Smooth muscle cell (in vitro differentiated cells): Measurements from ENCODE around the gene ZBTB40. TPM values are rescaled to one million over a fixed set of nuclear protein-coding genes. Genes with fewer than 3 reads are reported as not detected.

ENCODE experiments used
- DNase-seq: peaks from one replicate; lab custom pipeline; 2025; ENCODE audit not compliant: unreplicated experiment; lab: John Stamatoyannopoulos, UW
- H2AFZ ChIP-seq: fragments of 200-600 bp; sonication (generic); 2 replicates; pipeline ENCODE4 v1.6.0; 2016; ENCODE audit warnings: antibody characterized with exemption, low read depth, mild to moderate bottlenecking
- H3F3A ChIP-seq: fragments of 200-600 bp; sonication (generic); 2 replicates; pipeline ENCODE4 v1.6.0; 2017; ENCODE audit warnings: antibody characterized with exemption, low read depth
- H3K27ac ChIP-seq: fragments of 200-600 bp; sonication (generic); 2 replicates; pipeline ENCODE4 v1.5.1; 2016; ENCODE audit warnings: low read depth, mild to moderate bottlenecking
- H3K27me3 ChIP-seq: fragments of 200-600 bp; sonication (generic); 2 replicates; pipeline ENCODE4 v1.6.1; 2016; ENCODE audit warnings: low read depth, mild to moderate bottlenecking
- H3K36me3 ChIP-seq: fragments of 200-600 bp; sonication (generic); 2 replicates; pipeline ENCODE4 v1.5.1; 2016; ENCODE audit warnings: low read depth
- H3K4me1 ChIP-seq: fragments of 200-600 bp; sonication (generic); 2 replicates; pipeline ENCODE4 v1.5.1; 2016; ENCODE audit warnings: low read depth
- H3K4me2 ChIP-seq: fragments of 200-600 bp; sonication (generic); 2 replicates; pipeline ENCODE4 v1.6.0; 2016; ENCODE audit warnings: mild to moderate bottlenecking
- H3K4me3 ChIP-seq: fragments of 200-600 bp; sonication (generic); 2 replicates; pipeline ENCODE4 v1.5.1; 2016; ENCODE audit warnings: mild to moderate bottlenecking
- H3K79me2 ChIP-seq: fragments of 200-600 bp; sonication (generic); 2 replicates; pipeline ENCODE4 v1.6.0; 2016; ENCODE audit warnings: low read depth, mild to moderate bottlenecking
- H3K9ac ChIP-seq: fragments of 200-600 bp; sonication (generic); 2 replicates; pipeline ENCODE4 v1.6.0; 2016; ENCODE audit warnings: low read depth
- H3K9me3 ChIP-seq: fragments of 200-600 bp; sonication (generic); replicated peaks from 2 replicates; pipeline ENCODE4 v1.5.1; 2016; ENCODE audit warnings: low read depth
- H4K20me1 ChIP-seq: fragments of 200-600 bp; sonication (generic); 2 replicates; pipeline ENCODE4 v1.6.0; 2016; ENCODE audit warnings: low read depth
- WGBS: methylation state at CpG from one replicate; pipeline ENCODE4 v1.1.7; 2016; ENCODE audit warnings: low lambda C conversion rate; 5-methylcytosine and 5-hydroxymethylcytosine counted together
- polyA plus RNA-seq: library from polyadenylated mRNA; unstranded; fragments of >200 nt; fragmentation: Nextera tagmentation; extraction: Ambion mirVana; gene quantifications from 2 replicates; pipeline ENCODE4 v1.2.1, GENCODE V29; 2016
- total RNA-seq: library from RNA; depleted of rRNA; stranded (reverse); fragments of >200 nt; gene quantifications from 2 replicates; pipeline ENCODE4 v1.2.3, GENCODE V29; 2014
- TF ChIP-seq, protein P1 (sequence below): fragments of 200-600 bp; sonication (generic); IDR thresholded peaks from 2 replicates; pipeline ENCODE4 v1.5.1; 2017; ENCODE audit warnings: borderline replicate concordance, mild to moderate bottlenecking, antibody characterized with exemption; ENCODE audit not compliant: insufficient read depth, poor library complexity, severe bottlenecking

The ZBTB40 gene
- total and polyA plus RNA-seq, 2 experiments from 2014 or later = 4.1 to 14.6 TPM

- H3K27me3 ChIP-seq = peaks cover 69% of the 10 kb centered on the region
- WGBS = 83% methylated on average over 5 of the region's 5 CpGs
- TF ChIP-seq, protein P1, sequence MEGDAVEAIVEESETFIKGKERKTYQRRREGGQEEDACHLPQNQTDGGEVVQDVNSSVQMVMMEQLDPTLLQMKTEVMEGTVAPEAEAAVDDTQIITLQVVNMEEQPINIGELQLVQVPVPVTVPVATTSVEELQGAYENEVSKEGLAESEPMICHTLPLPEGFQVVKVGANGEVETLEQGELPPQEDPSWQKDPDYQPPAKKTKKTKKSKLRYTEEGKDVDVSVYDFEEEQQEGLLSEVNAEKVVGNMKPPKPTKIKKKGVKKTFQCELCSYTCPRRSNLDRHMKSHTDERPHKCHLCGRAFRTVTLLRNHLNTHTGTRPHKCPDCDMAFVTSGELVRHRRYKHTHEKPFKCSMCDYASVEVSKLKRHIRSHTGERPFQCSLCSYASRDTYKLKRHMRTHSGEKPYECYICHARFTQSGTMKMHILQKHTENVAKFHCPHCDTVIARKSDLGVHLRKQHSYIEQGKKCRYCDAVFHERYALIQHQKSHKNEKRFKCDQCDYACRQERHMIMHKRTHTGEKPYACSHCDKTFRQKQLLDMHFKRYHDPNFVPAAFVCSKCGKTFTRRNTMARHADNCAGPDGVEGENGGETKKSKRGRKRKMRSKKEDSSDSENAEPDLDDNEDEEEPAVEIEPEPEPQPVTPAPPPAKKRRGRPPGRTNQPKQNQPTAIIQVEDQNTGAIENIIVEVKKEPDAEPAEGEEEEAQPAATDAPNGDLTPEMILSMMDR = no peak
Observed at GRCh38 chr1:22552021-22552420, 100.4 kb downstream of the ZBTB40 start.

GRCh38 chr1:22553104-22553880, 101.6 kb downstream of the ZBTB40 start:
- no peaks in the 10 kb centered on the region for H4K20me1 ChIP-seq
- no peak for DNase-seq
- no peak overlapping the region for H3K9ac ChIP-seq
- no peaks in the 10 kb centered on the region for H3K36me3 ChIP-seq
- 83% methylated on average over 18 of the region's 18 CpGs for WGBS
- H2AFZ ChIP-seq = no peak overlapping the region
- no peak overlapping the region for H3K4me2 ChIP-seq
- H3F3A ChIP-seq = no peaks in the 10 kb centered on the region
- TF ChIP-seq, protein P1 = no peak
- H3K9me3 ChIP-seq = no peaks in the 10 kb centered on the region
- no peak overlapping the region for H3K27ac ChIP-seq
- no peaks in the 10 kb centered on the region for H3K4me1 ChIP-seq
- H3K4me3 ChIP-seq = no peak overlapping the region
- H3K79me2 ChIP-seq = no peaks in the 10 kb centered on the region
- peaks cover 69% of the 10 kb centered on the region for H3K27me3 ChIP-seq

More at GRCh38 chr1:22552021-22552420, 100.4 kb downstream of the ZBTB40 start:
- no peak overlapping the region for H3K4me3 ChIP-seq
- H3K36me3 ChIP-seq = no peaks in the 10 kb centered on the region
- H3K79me2 ChIP-seq = no peaks in the 10 kb centered on the region
- no peaks in the 10 kb centered on the region for H3F3A ChIP-seq
- H3K27ac ChIP-seq = no peak overlapping the region
- no peaks in the 10 kb centered on the region for H3K9me3 ChIP-seq
- H3K9ac ChIP-seq = no peak overlapping the region
- no peak overlapping the region for H2AFZ ChIP-seq
- DNase-seq = no peak
- no peaks in the 10 kb centered on the region for H4K20me1 ChIP-seq
- H3K4me2 ChIP-seq = no peak overlapping the region
- H3K4me1 ChIP-seq = no peaks in the 10 kb centered on the region

GRCh38 chr1:22553991-22554522, 102.4 kb downstream of the ZBTB40 start:
- no peak overlapping the region for H3K9ac ChIP-seq
- no peak overlapping the region for H3K4me2 ChIP-seq
- no peak overlapping the region for H3K4me3 ChIP-seq
- no peaks in the 10 kb centered on the region for H4K20me1 ChIP-seq
- no peaks in the 10 kb centered on the region for H3K9me3 ChIP-seq
- TF ChIP-seq, protein P1 = no peak
- no peaks in the 10 kb centered on the region for H3K4me1 ChIP-seq
- no peaks in the 10 kb centered on the region for H3F3A ChIP-seq
- DNase-seq = no peak
- whole genome bisulfite sequencing = 78% methylated on average over 8 of the region's 8 CpGs
- no peaks in the 10 kb centered on the region for H3K36me3 ChIP-seq
- H3K27me3 ChIP-seq = peaks cover 71% of the 10 kb centered on the region
- no peak overlapping the region for H3K27ac ChIP-seq
- no peak overlapping the region for H2AFZ ChIP-seq
- no peaks in the 10 kb centered on the region for H3K79me2 ChIP-seq

GRCh38 chr1:22555371-22555656, 103.7 kb downstream of the ZBTB40 start:
- DNase-seq = no peak
- H3K9me3 ChIP-seq = no peaks in the 10 kb centered on the region
- no peak overlapping the region for H2AFZ ChIP-seq
- no peaks in the 10 kb centered on the region for H3F3A ChIP-seq
- H3K9ac ChIP-seq = no peak overlapping the region
- H3K27me3 ChIP-seq = peaks cover 78% of the 10 kb centered on the region
- H3K36me3 ChIP-seq = no peaks in the 10 kb centered on the region
- H3K4me1 ChIP-seq = no peaks in the 10 kb centered on the region
- H3K4me2 ChIP-seq = no peak overlapping the region
- H3K27ac ChIP-seq = no peak overlapping the region
- 79% methylated on average over 3 of the region's 3 CpGs for WGBS
- TF ChIP-seq, protein P1 = no peak
- H4K20me1 ChIP-seq = no peaks in the 10 kb centered on the region
- H3K4me3 ChIP-seq = no peak overlapping the region
- no peaks in the 10 kb centered on the region for H3K79me2 ChIP-seq
